Adrenal gland (tissue), 5 donors: ENCODE measurements around the gene HAGH.

Experiments
- POLR2A ChIP-seq, 2 donors: fragments of 450-650 bp; IDR thresholded peaks; one replicate each; pipeline ENCODE4 v1.6.1; 2017; ENCODE audit warnings: antibody characterized with exemption in 2 of 2, mild to moderate bottlenecking in 2 of 2, moderate library complexity in 1 of 2
- TF ChIP-seq, protein P1 (sequence below), 6 experiments: fragments of 450-650 bp in 4 of 6; fragments of 200-600 bp in 2 of 6; sonication (generic) in 1 of 6; IDR thresholded peaks; 1 replicate in 5 of 6; 2 replicates in 1 of 6; pipeline versions ENCODE4 v1.5.1 to v1.8.0; 2016 to 2021; ENCODE audit warnings: antibody characterized with exemption in 6 of 6, mild to moderate bottlenecking in 2 of 6, moderate library complexity in 1 of 6
- donor health status: DM: no; HTN: no; CAD: no.

DNA sequence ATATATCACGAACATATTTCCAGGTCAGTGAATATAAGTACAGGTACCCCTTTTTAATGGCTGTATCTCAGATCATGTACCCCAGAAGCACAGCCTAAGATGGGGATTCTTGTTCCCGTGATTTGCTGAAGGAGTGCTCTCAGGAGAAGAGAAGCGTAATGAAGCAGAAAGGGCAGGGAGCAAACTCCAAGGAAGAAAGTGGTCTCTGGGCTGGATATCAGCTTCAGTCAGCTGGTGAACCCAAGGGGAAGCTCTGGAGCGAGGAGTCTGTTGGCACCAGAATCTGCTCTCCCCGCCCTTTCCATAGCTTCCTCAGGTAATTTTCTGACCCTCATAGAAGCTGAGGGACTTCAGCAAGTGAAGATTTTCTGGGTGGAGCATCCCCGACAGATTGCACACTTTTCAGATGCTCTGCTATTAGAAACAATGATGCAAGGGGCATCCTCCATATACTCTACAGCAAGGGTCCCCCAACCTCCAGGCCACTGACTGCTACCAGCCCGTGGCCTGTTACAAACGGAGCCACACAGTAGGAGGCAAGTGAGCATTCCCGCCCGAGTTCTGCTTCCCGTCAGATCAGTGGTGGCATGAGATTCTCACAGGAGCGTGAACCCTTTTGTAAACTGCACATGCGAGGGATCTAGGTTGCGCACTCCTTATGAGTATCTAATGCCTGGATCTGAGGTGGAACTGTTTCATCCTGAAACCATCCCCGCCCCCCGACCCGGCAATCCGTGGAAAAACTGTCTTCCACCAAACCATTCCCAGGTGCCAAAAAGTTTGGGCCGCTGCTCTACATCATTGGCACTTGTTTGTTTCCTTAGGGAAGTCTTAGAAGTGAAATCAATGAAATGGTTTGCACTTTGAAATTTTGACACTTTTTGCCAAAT, 4.8 kb upstream of the HAGH start:
- TF ChIP-seq POLR2A (IDR thresholded peaks at IDR 0.05) = no peak
- TF ChIP-seq, protein P1, sequence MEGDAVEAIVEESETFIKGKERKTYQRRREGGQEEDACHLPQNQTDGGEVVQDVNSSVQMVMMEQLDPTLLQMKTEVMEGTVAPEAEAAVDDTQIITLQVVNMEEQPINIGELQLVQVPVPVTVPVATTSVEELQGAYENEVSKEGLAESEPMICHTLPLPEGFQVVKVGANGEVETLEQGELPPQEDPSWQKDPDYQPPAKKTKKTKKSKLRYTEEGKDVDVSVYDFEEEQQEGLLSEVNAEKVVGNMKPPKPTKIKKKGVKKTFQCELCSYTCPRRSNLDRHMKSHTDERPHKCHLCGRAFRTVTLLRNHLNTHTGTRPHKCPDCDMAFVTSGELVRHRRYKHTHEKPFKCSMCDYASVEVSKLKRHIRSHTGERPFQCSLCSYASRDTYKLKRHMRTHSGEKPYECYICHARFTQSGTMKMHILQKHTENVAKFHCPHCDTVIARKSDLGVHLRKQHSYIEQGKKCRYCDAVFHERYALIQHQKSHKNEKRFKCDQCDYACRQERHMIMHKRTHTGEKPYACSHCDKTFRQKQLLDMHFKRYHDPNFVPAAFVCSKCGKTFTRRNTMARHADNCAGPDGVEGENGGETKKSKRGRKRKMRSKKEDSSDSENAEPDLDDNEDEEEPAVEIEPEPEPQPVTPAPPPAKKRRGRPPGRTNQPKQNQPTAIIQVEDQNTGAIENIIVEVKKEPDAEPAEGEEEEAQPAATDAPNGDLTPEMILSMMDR (IDR thresholded peaks at IDR 0.05) = no peak
